NCI-H1694 treated with DMSO at 0.1 percent for 48 hours (cell line): ENCODE results near the gene ARHGEF28.
A peak's percentile ranks its signal among the peaks of the same experiment; 100 is the strongest.

Experiments used
- DNase-seq: peaks from one replicate; lab custom pipeline; 2025; lab: John Stamatoyannopoulos, UW

ARHGEF28 gene

GRCh38 chr5:73625944-73626811 is at the start of gene ARHGEF28:
ARHGEF28 (plus strand) TSS chr5:73626196; CDS start chr5:73684852, 58,656 bp downstream.
- peak; percentile 39 for DNase-seq

- DNase-seq, result no peak
Observed at GRCh38 chr5:73582285-73583145, 43.5 kb upstream of the ARHGEF28 start.

- DNase-seq, result no peak
Observed at GRCh38 chr5:73587923-73588322, 38.1 kb upstream of the ARHGEF28 start.

GRCh38 chr5:73591102-73591695 is 34.8 kb upstream of the ARHGEF28 start:
- DNase-seq, result peak; percentile 67

- no peak for DNase-seq
Observed at GRCh38 chr5:73591698-73592501, 34.1 kb upstream of the ARHGEF28 start.

GRCh38 chr5:73592551-73592950 is 33.4 kb upstream of the ARHGEF28 start:
- no peak for DNase-seq

- DNase-seq, result peak; percentile 17
Observed at GRCh38 chr5:73596705-73597328, 29.2 kb upstream of the ARHGEF28 start.

GRCh38 chr5:73599380-73599779 is 26.6 kb upstream of the ARHGEF28 start:
- DNase-seq, result no peak

GRCh38 chr5:73603998-73604397 is 22.0 kb upstream of the ARHGEF28 start:
- no peak for DNase-seq

GRCh38 chr5:73605223-73606087 is 20.5 kb upstream of the ARHGEF28 start:
- no peak for DNase-seq

- DNase-seq, result no peak
Observed at GRCh38 chr5:73606206-73606753, 19.7 kb upstream of the ARHGEF28 start.

- DNase-seq, result no peak
Observed at GRCh38 chr5:73607228-73607627, 18.8 kb upstream of the ARHGEF28 start.

GRCh38 chr5:73612799-73613198 is 13.2 kb upstream of the ARHGEF28 start:
- DNase-seq, result no peak

- no peak for DNase-seq
Observed at GRCh38 chr5:73615085-73615484, 10.9 kb upstream of the ARHGEF28 start.

- no peak for DNase-seq
Observed at GRCh38 chr5:73615947-73616346, 10.0 kb upstream of the ARHGEF28 start.

GRCh38 chr5:73617510-73618279 is 8.3 kb upstream of the ARHGEF28 start:
- DNase-seq, result no peak

GRCh38 chr5:73619606-73620333 is 6.2 kb upstream of the ARHGEF28 start:
- DNase-seq, result peak; percentile 83

GRCh38 chr5:73620334-73620687 is 5.7 kb upstream of the ARHGEF28 start:
- DNase-seq, result no peak
